ENCODE measurements around the gene CHCHD4.
"Not testable (repeated sequence)": the region's sequence is repeated elsewhere in the genome, so short reads cannot be mapped to it uniquely, and the experiment has no call there.

CHCHD4 gene

GRCh38 chr3:14120111-14120920 is 4.4 kb downstream of the CHCHD4 start:
- DNase-seq (ENCODE audit: low read depth in 2 of 2) = no peak

GRCh38 chr3:14119651-14120050 is 5.0 kb downstream of the CHCHD4 start:
- no peak for DNase-seq (ENCODE audit: low read depth in 2 of 2)

GRCh38 chr3:14118400-14119381 is 6.0 kb downstream of the CHCHD4 start:
- DNase-seq (ENCODE audit: low read depth in 2 of 2) = no peak

- no peak for DNase-seq (ENCODE audit: low read depth in 2 of 2)
Observed at GRCh38 chr3:14117468-14118399, 6.9 kb downstream of the CHCHD4 start.

GRCh38 chr3:14113965-14114635 is 10.6 kb downstream of the CHCHD4 start:
- no peak for DNase-seq (ENCODE audit: low read depth in 2 of 2)

GRCh38 chr3:14110699-14111098 is 14.0 kb downstream of the CHCHD4 start:
- no peak for DNase-seq (ENCODE audit: low read depth in 2 of 2)

GRCh38 chr3:14109821-14110220 is 14.8 kb downstream of the CHCHD4 start:
- DNase-seq (ENCODE audit: low read depth in 2 of 2) = not testable (repeated sequence)

- no peak for DNase-seq (ENCODE audit: low read depth in 2 of 2)
Observed at GRCh38 chr3:14097616-14098391, 26.9 kb downstream of the CHCHD4 start.

GRCh38 chr3:14096742-14097141 is 27.9 kb downstream of the CHCHD4 start:
- DNase-seq (ENCODE audit: low read depth in 2 of 2) = no peak

- DNase-seq (ENCODE audit: low read depth in 2 of 2) = no peak
Observed at GRCh38 chr3:14093831-14094230, 30.8 kb downstream of the CHCHD4 start.

- DNase-seq (ENCODE audit: low read depth in 2 of 2) = no peak
Observed at GRCh38 chr3:14092464-14092863, 32.2 kb downstream of the CHCHD4 start.

GRCh38 chr3:14091959-14092358 is 32.7 kb downstream of the CHCHD4 start:
- not testable (repeated sequence) for DNase-seq (ENCODE audit: low read depth in 2 of 2)

GRCh38 chr3:14087461-14087860 is 37.2 kb downstream of the CHCHD4 start:
- not testable (repeated sequence) for DNase-seq (ENCODE audit: low read depth in 2 of 2)

- no peak for DNase-seq (ENCODE audit: low read depth in 2 of 2)
Observed at GRCh38 chr3:14082108-14082657, 42.5 kb downstream of the CHCHD4 start.

GRCh38 chr3:14077310-14077709 is 47.4 kb downstream of the CHCHD4 start:
- DNase-seq (ENCODE audit: low read depth in 2 of 2) = no peak

GRCh38 chr3:14075233-14075632 is 49.4 kb downstream of the CHCHD4 start:
- DNase-seq (ENCODE audit: low read depth in 2 of 2) = not testable (repeated sequence)

- DNase-seq (ENCODE audit: low read depth in 2 of 2) = no peak
Observed at GRCh38 chr3:14064910-14065309, 59.8 kb downstream of the CHCHD4 start.

- no peak for DNase-seq (ENCODE audit: low read depth in 2 of 2)
Observed at GRCh38 chr3:14063152-14063551, 61.5 kb downstream of the CHCHD4 start.

Data from fibroblast of skin of left biceps (primary cell).